ENCODE data around the gene CECR2. TPM values are rescaled to one million over a fixed set of nuclear protein-coding genes. Genes with fewer than 3 reads are reported as not detected.

CECR2 gene
- total and polyA plus RNA-seq, 2 of the 8 experiments (the other 6 are each of a cell fraction or from before 2014, with no cell fraction given): 18.3 to 123 TPM

DNA sequence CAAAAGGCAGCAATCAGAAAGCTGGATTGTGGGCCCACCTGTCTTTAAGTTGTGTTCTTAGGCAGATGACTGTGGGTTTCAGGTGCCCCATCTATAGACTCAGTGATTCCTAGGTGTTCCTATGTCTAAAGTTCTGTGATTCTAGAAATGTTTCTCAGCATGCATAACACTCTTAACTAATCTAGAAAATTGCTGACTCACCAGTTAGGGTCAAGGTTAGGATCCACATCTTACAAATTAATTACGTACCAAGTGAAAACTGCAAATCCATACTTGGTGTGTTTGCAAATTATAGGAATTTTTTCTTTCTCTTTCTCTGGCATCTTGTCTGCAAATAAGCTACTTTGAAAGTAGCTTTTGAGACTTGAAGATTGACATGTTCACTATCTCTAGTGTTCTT is 7.7 kb downstream of the CECR2 start:
- Histone ChIP-seq H3K56ac (replicated peaks; ENCODE audit: insufficient read length, low read depth, low read length) (no peak overlapping the region), H2BK12ac (ENCODE audit: low read depth, low read length) (no peak overlapping the region), H3K4me3 (ENCODE audit: extremely low read depth in 1 of 4, insufficient read depth in 2 of 4, low read depth in 3 of 4, low read length in 4 of 4) (no peak overlapping the region), H3K4ac (replicated peaks; ENCODE audit: insufficient read length, low read depth, low read length) (no peak overlapping the region), H4K8ac (ENCODE audit: extremely low read depth, insufficient read depth, low read length) (no peak overlapping the region), H2BK20ac (ENCODE audit: low read length) (no peak overlapping the region), H3K27me3 (replicated peaks in 1 of 4; ENCODE audit: control insufficient read depth in 3 of 4, extremely low read depth in 1 of 4, insufficient read depth in 3 of 4, low read length in 3 of 4) (no peaks in the 10 kb centered on the region), H2BK120ac (replicated peaks; ENCODE audit: low read depth, low read length) (no peak overlapping the region), H3K4me2 (ENCODE audit: insufficient read depth in 1 of 2, low read depth in 2 of 2, low read length in 2 of 2) (peak overlapping the region in 1 of 2 experiments; percentile 44; a peak in 1 of 4 replicates), H4K5ac (ENCODE audit: insufficient read length, low read depth, low read length) (no peak overlapping the region), H2AFZ (ENCODE audit: low read length) (no peak overlapping the region), H3K4me1 (replicated peaks in 1 of 4; ENCODE audit: control insufficient read depth in 3 of 4, insufficient read depth in 4 of 4, low read length in 3 of 4) (peaks cover 11 to 51% (median 40%) of the 10 kb centered on the region in 4 experiments), H3K9ac (replicated peaks in 1 of 4; ENCODE audit: extremely low read depth in 1 of 4, low read depth in 3 of 4, low read length in 3 of 4) (no peak overlapping the region), H3K9me3 (ENCODE audit: insufficient read depth in 2 of 2, low read depth in 1 of 2, low read length in 1 of 2) (no peaks in the 10 kb centered on the region), H3K27ac (ENCODE audit: low read depth, low read length) (no peak overlapping the region), H3K79me2 (ENCODE audit: control insufficient read depth in 1 of 2, insufficient read depth in 2 of 2, low read length in 2 of 2) (peaks cover 65 to 100% of the 10 kb centered on the region in 2 experiments), H2BK15ac (ENCODE audit: low read length) (no peak overlapping the region), H3K23me2 (ENCODE audit: low read depth, low read length) (peaks cover 4% of the 10 kb centered on the region; the same call in 1 of the 2 replicates), H3K18ac (ENCODE audit: extremely low read depth, low read length) (no peak overlapping the region; the same call in 1 of the 2 replicates), H4K20me1 (replicated peaks in 1 of 2; ENCODE audit: control insufficient read depth in 1 of 2, insufficient read depth in 2 of 2, low read length in 2 of 2) (peaks cover 12 to 26% of the 10 kb centered on the region in 2 experiments), H3K79me1 (ENCODE audit: low read depth, low read length) (peaks cover 4% of the 10 kb centered on the region; the same call in 1 of the 2 replicates), H3K23ac (ENCODE audit: insufficient read length) (no peak overlapping the region), H4K91ac (replicated peaks; ENCODE audit: insufficient read length, low read length) (no peak overlapping the region), H2AK5ac (ENCODE audit: low read depth, low read length) (no peak overlapping the region), H2BK5ac (ENCODE audit: low read depth, low read length) (no peak overlapping the region), H3K36me3 (ENCODE audit: control insufficient read depth in 2 of 4, insufficient read depth in 4 of 4, low read length in 3 of 4) (0 out of 8 replicates have a peak, but pooled peaks cover 0 to 7% (median 0%) of the 10 kb centered on the region in 4 experiments), H3K14ac (ENCODE audit: insufficient read length) (no peak overlapping the region)
- FAIRE-seq: no peak
- no peak for DNase-seq (ENCODE audit: low read depth in 1 of 2, low spot score in 2 of 2)
- TF ChIP-seq BACH1 (IDR thresholded peaks at IDR 0.05; ENCODE audit: low read length): peak; percentile 78
- TF ChIP-seq MAFK (IDR thresholded peaks at IDR 0.05; ENCODE audit: low read depth, low read length): peak; percentile 83
- TF ChIP-seq SP2 (IDR thresholded peaks at IDR 0.05; ENCODE audit: low read length): no peak
- TF ChIP-seq, protein P1, sequence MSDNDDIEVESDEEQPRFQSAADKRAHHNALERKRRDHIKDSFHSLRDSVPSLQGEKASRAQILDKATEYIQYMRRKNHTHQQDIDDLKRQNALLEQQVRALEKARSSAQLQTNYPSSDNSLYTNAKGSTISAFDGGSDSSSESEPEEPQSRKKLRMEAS (IDR thresholded peaks at IDR 0.05): no peak
- 77% methylated on average over 1 of the region's 1 CpG; no CpG with 5 or more reads in 1 of the 2 experiments for WGBS, 2 experiments (ENCODE audit: extremely low coverage in 1 of 2, insufficient coverage in 1 of 2, insufficient read length in 1 of 2, insufficient replicate concordance in 2 of 2, low coverage in 1 of 2, low lambda C conversion rate in 2 of 2, missing lambda C conversion rate in 1 of 2)
- ChIA-PET CTCF (ENCODE audit: partially characterized antibody) (interaction anchor here (0.6 to 1.6 kb wide), 12 partner anchors 10 to 301 kb away, joined by 3 to 6 read pairs (median 4); no protein-coding TSS in a partner anchor), POLR2A (ENCODE audit: partially characterized antibody) (interaction anchor here (0.8 to 1.7 kb wide), 8 partner anchors 8 to 120 kb away, joined by 3 to 8 read pairs (median 4); partner anchors contain the start of gene CECR2)
